Measurements from ENCODE around the gene FERMT1.

FERMT1 gene, protein sequence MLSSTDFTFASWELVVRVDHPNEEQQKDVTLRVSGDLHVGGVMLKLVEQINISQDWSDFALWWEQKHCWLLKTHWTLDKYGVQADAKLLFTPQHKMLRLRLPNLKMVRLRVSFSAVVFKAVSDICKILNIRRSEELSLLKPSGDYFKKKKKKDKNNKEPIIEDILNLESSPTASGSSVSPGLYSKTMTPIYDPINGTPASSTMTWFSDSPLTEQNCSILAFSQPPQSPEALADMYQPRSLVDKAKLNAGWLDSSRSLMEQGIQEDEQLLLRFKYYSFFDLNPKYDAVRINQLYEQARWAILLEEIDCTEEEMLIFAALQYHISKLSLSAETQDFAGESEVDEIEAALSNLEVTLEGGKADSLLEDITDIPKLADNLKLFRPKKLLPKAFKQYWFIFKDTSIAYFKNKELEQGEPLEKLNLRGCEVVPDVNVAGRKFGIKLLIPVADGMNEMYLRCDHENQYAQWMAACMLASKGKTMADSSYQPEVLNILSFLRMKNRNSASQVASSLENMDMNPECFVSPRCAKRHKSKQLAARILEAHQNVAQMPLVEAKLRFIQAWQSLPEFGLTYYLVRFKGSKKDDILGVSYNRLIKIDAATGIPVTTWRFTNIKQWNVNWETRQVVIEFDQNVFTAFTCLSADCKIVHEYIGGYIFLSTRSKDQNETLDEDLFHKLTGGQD

DNA sequence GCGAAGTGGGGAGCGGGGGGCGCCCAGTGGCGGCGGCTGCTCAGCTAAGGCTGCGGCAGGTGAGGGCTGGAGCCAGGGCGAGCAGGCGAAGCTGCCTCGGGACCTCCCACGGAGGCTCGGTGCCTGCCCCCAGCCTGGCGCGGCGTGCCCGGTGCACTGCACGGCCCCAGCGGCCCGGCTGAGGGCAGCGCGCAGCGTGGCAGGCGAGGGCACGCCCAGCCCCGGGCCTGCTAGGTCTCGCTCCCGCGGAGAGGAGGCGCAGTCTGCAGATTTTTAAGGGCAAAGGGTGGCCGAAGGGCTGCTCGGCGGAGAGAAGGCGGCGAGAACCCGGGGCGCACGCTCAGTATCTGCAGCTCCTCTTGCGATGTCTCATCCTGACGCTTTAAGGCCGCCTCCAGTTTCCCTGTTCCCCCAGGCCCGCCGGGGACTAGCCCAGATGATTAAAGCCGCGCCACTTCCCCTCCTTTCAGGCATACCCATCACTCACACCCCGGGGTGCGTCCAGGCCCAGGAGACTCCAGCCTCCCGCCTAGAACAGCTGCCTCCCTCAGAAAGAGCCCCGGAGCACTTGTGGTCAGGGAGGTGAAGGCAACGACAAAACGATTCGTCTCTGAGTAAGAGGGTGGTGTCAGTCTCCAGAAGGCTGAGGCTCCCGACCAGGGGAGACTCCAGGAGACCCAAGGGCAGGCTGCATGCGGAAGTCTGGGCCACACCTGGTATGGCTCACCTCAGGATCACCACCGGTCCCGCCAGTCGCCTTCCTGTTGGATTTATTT is at the start of gene FERMT1:
Gene FERMT1 (minus strand): TSS at position 158 of the 776 bp plus-strand sequence. CDS start 3,476 bp downstream, outside the sequence.
- DNase-seq: peak; percentile 84 to 91

DNA sequence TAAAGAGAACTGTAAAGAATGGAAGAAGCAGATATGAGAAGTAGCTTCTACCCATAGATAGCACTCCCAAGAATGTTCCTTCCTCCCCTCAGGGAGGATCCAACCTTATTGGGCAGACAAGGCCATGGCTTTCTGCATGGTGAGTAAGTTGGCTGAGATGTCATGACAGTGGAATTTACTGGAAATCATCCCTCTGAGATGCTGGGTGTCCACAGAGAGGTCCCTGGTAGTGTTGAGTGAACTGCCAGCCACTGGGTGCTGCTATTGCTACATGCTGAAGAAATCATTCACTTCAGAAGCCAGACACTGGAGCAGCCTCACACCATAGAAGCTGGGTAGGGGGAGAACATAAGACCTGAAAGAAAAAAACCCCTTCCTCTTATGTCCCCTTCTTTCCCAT is 46.4 kb upstream of the FERMT1 start:
- peak; percentile 54 to 55 for DNase-seq

DNA sequence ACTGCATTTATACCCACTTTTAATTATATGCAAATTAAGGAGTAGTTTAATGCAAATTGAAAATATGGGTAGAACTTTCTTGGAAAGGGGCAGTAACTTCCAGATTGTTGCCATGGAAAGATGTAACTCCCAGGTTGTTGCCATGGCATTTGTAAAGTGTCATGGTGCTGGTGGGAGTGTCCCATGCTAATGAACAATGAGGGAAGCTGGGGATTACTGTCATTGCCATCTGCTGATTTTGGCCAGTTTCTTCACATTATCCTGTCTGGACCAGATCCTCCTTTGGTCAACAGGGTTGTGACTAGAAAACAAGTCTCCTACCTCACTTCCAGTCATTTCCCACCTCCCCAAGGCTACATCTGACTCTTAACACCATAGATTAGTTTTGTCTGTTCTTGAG is 45.4 kb upstream of the FERMT1 start:
- no peak for DNase-seq

DNA sequence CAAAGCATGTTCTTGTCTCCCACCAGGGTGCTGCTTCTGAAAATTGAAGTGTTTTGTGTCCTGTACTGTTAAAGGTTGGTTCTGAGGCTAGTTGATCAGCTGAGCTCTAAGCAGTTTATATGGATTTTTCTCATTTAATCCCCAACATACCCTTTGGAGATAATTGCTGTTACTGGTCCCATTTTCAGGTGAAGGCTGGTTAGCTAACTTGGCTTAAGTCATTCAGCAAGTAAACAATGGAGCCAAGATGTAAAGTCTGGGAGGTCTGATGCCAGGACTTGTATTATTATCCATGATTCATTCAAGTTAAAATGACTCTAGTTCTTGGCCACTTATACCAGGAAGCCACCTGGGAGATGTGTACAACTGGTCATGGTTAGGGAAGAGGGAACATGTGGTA is 42.5 kb upstream of the FERMT1 start:
- no peak for DNase-seq

DNA sequence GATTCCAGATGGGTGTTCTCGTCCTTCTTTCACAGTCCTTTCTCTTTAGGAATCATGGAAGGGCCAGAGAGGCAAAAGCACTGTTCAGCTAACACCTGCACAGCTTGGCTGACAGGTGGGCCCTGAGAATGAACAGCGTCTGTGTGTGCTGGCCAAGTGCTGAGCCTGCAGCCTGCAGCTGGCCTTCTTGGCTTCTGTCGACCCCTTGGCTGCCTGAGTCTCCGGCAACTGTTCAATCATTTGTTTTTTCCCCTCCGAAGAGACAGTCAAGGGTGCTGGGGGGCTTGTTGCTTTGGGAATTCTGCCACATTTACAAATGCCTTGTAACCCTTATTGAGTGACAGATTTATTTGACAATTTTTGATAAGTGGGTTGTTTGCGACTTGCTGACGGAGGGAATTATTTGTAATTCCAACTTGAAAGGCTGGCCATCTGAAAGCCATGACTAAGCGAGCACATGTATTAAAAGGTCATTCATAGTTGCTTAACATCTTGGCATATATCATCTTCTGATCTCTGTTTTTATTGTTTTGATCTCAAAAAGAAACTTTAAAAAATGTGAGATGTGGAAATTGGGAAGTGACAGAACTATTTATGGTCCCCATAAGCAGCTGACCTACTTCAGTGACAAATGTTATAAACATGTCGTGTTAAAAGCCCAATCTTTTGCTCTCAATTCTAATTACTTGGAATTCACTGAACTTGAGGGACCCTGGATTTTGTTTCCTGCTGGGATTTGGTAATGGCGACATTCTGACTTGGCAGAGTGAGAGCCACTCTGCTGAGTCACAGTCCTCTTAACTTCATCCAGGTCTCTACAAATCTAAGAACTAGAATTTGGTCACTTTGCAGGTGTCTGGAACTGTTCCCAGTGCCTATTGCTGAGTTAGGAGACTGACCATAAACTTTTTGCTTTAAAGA is 41.9 kb upstream of the FERMT1 start:
- DNase-seq: peak; percentile 87 to 92

DNA sequence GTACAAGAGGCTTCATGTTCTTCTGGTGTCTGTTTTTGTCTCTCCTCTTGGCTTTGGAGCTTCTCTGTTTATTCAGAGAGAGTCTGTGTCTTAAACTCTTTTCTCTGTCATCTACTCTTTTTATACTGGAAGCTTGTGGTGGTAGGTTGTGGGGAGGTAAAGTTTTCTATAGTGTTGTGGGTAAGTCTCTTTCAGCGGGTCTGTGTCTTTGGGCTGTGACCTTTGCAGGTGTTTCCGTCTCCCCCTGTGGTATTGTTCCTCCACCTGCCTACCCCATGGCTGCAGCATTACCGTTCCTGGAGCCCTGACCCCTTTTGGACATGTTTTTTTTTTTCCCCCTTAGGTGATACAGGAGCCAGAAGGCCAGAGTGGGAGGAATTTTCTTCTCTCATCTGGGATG is 37.9 kb upstream of the FERMT1 start:
- DNase-seq: no peak

DNA sequence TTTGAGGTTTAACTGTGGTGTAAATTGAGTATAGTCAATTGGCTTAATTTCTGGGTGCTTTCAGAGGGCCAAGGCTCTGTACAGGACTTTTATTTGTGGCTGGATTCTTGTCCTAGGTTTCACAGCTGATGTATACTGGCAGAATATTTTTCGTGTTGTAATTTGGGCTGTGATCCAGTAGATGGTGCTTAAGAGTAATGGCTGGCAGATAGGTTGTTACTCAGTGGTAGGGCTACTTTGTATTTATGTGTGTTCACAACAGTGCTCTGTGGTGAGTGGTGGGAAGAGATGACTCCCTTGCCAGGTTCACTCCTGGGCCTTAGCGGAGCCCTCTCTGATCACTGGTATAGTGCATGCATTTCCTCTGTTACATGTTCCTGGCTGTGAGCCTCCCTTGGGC is 34.5 kb upstream of the FERMT1 start:
- DNase-seq: no peak

DNA sequence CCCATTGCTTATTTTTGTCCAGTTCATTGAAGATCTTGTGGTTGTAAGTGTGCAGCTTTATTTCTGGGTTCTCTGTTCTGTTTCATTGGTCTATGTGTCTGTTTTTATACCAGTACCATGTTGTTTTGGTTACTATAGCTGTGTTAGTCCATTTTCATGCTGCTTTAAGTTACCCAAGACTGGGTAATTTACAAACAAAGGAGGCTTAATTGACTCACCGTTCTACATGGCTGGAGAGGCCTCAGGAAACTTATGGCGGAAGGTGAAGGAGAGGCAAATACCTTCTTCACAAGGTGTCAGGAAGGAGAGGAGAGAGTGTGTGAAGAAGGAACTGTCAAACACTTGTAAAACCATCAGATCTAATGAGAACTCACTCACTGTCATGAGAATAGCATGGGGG is 29.9 kb upstream of the FERMT1 start:
- DNase-seq: no peak

DNA sequence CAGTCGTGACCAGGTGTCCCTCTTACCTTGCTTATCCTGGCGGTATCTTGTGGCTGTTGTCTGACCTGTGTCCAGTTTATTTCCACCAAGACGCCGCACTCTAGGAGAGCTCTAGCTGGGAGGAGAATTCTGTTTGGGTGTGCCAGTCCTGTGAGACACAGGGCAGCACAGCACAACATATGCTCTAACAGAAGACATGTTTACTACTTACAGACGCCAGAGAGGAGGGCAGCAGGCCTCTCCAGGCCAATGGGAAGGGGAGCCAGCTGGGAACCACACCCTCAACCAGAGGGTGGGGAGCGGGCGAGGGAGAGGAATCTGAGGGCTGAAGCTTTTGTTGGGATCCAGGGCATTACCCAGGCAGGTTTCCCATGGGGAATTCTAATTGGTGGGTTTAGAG is 25.2 kb upstream of the FERMT1 start:
- no peak for DNase-seq

DNA sequence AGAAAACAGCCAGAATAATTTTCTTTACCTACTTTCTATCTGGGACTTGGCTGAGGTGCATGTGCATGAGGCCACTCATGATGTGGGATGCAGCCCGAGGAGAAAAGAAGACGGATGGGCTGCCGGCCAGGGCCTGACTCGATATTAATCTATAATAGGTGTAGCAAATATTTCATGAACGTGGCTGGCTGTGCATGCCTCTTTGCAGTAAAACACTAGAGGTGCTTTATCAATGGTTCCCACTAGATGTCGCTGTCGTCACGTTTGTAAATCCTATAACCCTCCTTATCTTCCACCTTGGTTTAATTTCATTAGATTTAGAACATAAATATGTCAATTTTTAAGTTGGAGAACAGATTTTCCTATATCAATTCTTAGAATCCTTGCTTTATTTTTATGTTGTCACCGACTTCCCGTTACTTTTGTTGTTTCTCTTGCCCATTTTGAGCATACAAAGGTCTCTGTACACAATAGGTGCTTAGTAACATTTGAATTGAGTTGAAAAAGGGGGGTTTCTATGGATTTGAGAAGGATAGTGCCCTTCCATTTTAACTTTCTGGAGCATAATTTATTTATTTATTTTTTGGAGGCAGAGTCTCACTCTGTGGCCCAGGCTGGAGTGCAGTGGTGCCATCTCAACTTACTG is 19.6 kb upstream of the FERMT1 start:
- DNase-seq: peak; percentile 60 to 67

DNA sequence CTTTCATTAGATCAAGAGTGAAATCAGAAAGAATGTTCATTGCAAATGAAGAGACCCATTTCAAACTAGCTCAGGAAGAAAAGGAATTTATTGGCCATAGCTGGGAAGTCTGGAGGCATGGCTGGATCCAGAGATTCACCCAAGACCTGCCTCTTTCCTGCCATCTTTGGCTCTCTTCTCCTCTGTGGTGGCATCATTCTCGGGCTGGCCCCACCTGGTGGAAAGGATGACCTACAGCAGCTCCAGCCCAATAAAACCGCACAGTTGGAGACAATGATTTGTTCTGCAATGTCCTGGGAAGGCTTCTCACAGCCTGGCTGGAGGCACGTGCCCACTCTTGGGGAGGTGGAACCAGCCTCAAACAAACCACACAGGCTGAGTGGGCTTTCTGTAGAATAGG is 18.1 kb upstream of the FERMT1 start:
- no peak for DNase-seq

DNA sequence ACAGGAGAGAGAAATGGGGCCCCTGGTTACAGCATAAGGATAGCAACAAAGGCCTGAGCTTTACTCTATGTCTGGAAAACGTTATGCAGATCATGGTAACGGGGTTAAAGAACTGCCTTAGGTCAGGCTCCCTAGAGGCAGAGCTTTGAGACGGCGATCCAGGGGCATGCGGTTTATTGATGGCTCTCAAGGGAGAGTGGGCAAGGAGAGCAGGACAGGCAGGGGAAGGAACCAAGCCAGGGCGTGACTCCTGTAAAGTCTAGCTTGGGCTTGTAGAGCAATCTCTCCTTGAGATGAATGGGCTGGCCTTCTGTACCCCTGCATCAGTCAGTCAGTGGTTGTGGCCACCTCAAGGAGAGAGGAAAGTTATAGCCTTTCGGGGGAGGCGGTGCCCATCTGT is 12.5 kb upstream of the FERMT1 start:
- no peak for DNase-seq

DNA sequence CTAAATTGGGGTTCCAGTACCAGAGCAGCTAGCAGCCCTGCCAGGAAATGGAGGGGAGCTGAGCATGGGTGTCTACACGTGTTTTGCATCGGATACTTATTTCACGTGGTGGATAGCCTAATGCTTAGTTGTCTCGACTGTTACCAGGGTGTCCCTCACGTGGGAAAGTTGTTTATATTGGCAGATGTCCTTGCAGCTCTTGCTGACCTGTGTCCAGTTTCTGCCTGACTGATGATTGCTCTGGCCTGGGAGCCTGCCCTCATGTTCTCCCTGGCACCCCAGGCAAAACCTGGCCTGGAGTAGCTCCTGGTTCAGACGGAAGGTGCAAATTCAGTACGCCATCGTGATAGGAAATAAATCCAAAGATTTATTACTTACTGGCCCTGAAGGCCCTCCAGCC is 11.8 kb upstream of the FERMT1 start:
- DNase-seq: no peak

DNA sequence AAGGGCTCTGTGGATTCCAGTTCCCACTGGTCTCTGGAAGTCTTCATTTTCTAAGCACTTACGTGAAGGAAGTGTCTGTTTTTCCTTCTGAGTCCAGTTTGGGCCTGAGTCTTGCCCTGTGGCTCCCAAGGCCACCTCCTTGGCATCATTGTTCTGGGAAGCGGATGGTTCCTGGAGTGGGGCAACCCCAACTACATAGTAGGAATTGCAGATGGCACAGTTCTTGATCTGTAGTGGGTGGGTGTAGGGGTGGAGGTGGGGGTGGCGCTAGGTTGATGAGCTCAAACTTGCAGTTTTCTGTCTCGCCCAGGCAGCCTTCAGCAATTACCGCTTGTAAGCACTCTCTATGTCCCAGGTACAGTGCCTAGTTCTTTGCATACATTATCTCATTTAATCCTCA is 7.2 kb upstream of the FERMT1 start:
- DNase-seq: no peak

DNA sequence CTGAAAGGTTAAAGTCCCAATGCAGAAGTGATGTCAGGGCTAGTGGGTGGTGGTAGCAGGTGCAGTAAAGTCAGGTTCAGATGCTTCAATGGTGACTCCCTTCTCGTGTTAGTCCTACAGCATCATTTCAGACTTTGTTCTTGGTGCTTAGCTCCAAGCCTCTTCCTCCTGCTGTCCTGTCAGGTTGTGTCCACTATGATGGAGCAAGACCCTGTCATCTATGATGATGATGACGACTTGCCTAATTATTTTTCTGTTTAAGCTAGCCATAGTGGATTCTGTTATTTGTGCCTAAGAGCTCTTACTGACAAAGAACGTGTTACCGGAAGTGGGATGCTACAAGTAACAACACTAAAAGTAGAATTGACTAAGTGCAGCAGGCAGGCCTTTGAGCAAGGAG is 5.0 kb upstream of the FERMT1 start:
- no peak for DNase-seq

DNA sequence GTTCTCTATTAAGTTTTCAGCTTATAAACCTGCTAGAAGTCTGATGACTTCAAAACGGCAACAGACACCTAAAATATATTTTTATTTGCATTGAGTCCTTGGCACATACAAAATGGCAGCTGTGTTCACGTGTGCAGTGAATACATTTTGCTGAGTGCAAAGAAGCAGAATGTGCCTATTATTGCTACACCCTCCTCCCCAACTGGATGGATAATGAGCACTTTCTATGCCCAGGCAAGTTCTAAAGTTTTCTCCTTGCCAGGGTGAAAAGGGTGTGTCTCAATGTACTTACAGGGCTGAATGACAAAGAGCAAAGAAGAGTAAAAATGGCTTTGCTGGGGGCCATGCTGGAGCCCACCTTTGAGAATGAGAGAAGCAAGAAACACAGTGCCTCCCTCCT is 4.0 kb upstream of the FERMT1 start:
- DNase-seq: no peak

DNA sequence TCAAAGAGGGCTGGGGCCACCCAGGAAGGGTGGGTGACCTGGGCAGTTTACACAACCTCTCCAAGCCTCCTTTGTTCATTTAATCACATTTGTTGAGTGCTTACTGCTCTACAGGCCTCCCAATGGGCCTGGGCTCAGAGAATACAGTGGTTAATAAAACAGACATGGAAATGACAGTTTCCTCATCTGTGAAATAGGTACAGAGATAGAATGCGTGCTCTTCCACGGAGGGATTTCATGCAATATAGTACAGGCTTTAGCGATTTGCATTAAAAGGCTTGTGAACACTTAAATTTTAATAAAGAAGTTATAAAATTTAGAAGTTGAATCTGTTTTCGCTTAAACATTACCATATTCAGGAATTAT is 802 bp upstream of the FERMT1 start:
- DNase-seq: no peak

DNA sequence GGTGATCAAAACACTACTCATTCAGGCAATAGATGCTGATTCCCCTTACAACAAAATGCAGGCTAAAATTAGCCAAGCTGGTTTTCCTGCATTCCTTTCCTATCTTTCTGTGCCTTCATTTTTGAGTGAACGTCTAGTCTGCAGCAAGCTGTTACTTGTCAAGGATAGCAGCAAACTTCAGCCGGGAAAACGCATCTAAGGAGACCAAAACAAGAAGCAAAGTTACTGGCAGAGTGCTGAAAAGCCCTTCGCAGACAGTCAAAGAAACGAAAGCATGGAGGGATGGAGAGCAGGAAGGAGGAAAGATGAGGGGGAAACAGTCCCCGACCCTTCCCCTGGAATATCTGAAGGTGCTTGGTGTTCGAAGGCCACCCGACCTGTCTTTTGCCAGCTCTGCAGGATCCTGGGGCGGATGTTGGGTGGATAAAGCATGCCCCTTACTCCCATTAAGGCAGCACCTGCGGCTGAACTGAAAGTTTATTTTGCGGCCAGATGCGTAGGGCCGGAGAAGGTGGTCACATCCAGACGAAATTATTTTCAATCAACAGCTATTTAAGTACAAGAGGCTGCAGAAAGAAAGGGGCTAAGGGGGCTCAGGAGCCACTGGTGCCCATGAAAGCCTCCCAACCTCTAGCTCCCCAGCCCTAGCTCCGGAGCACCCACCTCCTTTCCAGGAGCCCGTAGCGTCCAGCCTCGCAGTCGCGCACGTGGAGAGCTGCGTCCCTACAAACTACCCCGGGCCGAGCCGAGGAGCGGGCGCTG is 538 bp downstream of the FERMT1 start:
- DNase-seq: peak in 1 of 2 experiments; percentile 86

DNA sequence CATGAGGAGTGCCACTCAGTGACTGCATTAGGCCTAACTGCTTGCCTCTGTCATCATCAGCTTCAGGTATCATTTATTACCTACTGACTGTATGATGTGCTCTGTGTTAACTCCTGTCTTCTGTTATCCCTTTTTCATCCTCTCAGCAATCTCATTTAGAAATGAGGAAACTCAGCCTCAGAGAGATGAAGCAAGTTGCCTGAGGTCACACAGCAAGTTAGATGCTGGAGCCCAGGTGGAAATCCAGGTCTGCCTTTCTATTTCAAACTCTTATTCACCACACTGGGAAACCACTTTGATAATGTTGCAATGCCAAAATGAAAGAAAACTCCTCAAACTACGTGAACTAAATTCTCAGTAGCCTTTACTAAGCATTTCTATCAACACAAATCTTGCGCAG is 1.3 kb downstream of the FERMT1 start:
- DNase-seq: no peak

DNA sequence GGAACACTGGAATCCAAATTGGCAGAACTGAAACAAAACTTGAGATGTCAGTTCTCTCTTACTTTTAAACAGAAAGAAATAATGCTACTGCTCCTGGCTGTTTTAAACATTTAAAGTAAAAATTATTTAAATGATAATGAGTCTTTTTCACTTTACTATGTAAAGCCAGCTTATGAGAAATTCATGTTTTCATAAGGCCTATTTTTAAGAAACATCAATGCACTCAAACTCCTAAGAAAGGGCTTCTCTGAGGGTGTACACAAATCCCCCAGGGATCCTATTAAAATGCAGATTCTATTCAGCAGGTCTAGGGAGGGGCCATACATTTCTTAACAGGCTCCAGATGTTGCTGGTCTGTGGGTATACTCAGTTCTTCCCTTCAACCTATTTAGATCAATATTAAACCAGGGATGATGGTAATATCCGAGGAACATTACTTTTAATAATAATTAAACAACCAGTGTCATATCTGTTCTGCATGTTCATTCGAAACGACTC is 2.3 kb downstream of the FERMT1 start:
- no peak for DNase-seq

DNA sequence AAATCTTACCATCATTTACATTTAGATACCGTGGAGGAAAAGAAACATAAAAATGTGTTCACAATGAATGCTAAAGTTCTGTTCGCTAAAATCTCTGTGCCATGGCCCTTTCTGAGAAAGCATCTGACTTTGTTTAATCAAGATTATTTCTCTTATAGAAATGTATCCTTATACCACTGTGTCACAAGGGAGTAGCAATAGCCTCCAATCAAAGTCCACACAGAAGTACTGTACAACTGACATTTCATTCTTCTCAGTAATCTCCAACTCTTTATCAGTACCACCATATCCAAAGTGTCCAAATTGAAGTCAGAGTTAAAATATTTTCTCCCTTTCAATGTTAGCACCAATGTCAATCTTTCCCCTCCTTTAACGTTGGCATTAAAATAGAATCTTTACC is 6.1 kb downstream of the FERMT1 start:
- no peak for DNase-seq
